Measurements from ENCODE around the gene OTUB2. TPM values are rescaled to one million over a fixed set of nuclear protein-coding genes. Genes with fewer than 3 reads are reported as not detected.
A peak's percentile ranks its signal among the peaks of the same experiment; 100 is the strongest.

OTUB2 gene
- total RNA-seq, 1 donor from 2014 or later: 1.3 TPM

GRCh38 chr14:94074534-94074933, 48.4 kb downstream of the OTUB2 start:
- FAIRE-seq: no peak
- no peak for DNase-seq (ENCODE audit: low read depth)
- Histone ChIP-seq H3K4me3 (ENCODE audit: low read depth, low read length) (no peak overlapping the region), H3K27me3 (ENCODE audit: control insufficient read depth, insufficient read depth, low read length) (no peaks in the 10 kb centered on the region), H3K36me3 (ENCODE audit: control insufficient read depth, insufficient read depth, low read length) (peaks cover 12% of the 10 kb centered on the region)
- TF ChIP-seq CTCF (IDR thresholded peaks at IDR 0.05; ENCODE audit: insufficient read depth, low read length, severe bottlenecking): no peak

- Histone ChIP-seq H3K27me3 (ENCODE audit: control insufficient read depth, insufficient read depth, low read length) (no peaks in the 10 kb centered on the region), H3K4me3 (ENCODE audit: low read depth, low read length) (no peak overlapping the region), H3K36me3 (ENCODE audit: control insufficient read depth, insufficient read depth, low read length) (peaks cover 12% of the 10 kb centered on the region)
- FAIRE-seq (no peak), DNase-seq (ENCODE audit: low read depth) (no peak)
- no peak for TF ChIP-seq CTCF (IDR thresholded peaks at IDR 0.05; ENCODE audit: insufficient read depth, low read length, severe bottlenecking)
Observed at GRCh38 chr14:94075008-94075407, 48.9 kb downstream of the OTUB2 start.

- FAIRE-seq (no peak), DNase-seq (ENCODE audit: low read depth) (no peak)
- H3K27me3 ChIP-seq (ENCODE audit: control insufficient read depth, insufficient read depth, low read length): no peaks in the 10 kb centered on the region
- no peak for TF ChIP-seq CTCF (IDR thresholded peaks at IDR 0.05; ENCODE audit: insufficient read depth, low read length, severe bottlenecking)
- peaks cover 12% of the 10 kb centered on the region for H3K36me3 ChIP-seq (ENCODE audit: control insufficient read depth, insufficient read depth, low read length)
- no peak overlapping the region for H3K4me3 ChIP-seq (ENCODE audit: low read depth, low read length)
Observed at GRCh38 chr14:94077111-94077821, 51.1 kb downstream of the OTUB2 start.

GRCh38 chr14:94077823-94078222, 51.7 kb downstream of the OTUB2 start:
- H3K4me3 ChIP-seq (ENCODE audit: low read depth, low read length): no peak overlapping the region
- FAIRE-seq (no peak), DNase-seq (ENCODE audit: low read depth) (no peak)
- no peaks in the 10 kb centered on the region for H3K27me3 ChIP-seq (ENCODE audit: control insufficient read depth, insufficient read depth, low read length)
- H3K36me3 ChIP-seq (ENCODE audit: control insufficient read depth, insufficient read depth, low read length): peaks cover 12% of the 10 kb centered on the region
- no peak for TF ChIP-seq CTCF (IDR thresholded peaks at IDR 0.05; ENCODE audit: insufficient read depth, low read length, severe bottlenecking)

- peaks cover 12% of the 10 kb centered on the region for H3K36me3 ChIP-seq (ENCODE audit: control insufficient read depth, insufficient read depth, low read length)
- peak overlapping the region; percentile 99 for H3K4me3 ChIP-seq (ENCODE audit: low read depth, low read length)
- no peak for FAIRE-seq
- H3K27me3 ChIP-seq (ENCODE audit: control insufficient read depth, insufficient read depth, low read length): no peaks in the 10 kb centered on the region
- DNase-seq (ENCODE audit: low read depth): peak; percentile 33
- no peak for TF ChIP-seq CTCF (IDR thresholded peaks at IDR 0.05; ENCODE audit: insufficient read depth, low read length, severe bottlenecking)
Observed at GRCh38 chr14:94079891-94080620, 53.9 kb downstream of the OTUB2 start.
